NCI-H1048 (cell line): ENCODE measurements around the gene NCL.
"Not testable (repeated sequence)": the region's sequence is repeated elsewhere in the genome, so short reads cannot be mapped to it uniquely, and the experiment has no call there.

Source experiments
- DNase-seq: peaks from one replicate; lab custom pipeline; 2025; lab: John Stamatoyannopoulos, UW

The NCL gene

DNA sequence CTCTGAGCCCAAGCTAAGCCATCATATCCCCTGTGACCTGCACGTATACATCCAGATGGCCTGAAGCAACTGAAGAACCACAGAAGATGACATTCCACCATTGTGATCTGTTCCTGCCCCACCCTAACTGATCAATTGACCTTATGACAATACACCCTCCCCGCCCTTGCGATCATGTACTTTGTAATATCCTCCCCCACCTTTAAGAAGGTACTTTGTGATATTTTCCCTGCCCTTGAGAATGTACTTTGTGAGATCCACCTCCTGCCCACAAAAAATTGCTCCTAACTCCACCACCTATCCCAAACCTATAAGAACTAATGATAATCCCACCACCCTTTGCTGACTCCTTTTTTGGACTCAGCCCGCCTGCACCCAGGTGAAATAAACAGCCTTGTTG is 33.8 kb downstream of the NCL start:
- DNase-seq, result not testable (repeated sequence)

DNA sequence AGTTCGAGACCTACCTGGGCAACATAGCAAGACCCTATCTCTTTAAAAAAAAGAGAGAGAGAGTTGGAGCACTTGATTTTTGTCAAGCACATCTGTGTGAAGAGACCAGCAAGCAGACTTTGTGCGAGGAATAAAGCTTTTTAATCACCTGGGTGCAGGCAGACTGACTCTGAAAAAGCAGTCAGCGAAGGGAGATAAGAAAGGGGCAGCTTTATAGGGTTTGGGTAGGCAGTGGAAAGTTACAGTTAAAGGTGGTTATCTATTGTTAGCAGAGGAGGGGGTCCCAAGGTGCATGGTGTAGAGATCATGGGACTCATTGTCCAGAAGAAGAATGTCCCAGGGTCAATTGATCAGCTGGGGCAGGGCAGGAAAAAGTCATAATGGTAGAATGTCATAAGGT is 34.4 kb downstream of the NCL start:
- DNase-seq, result no peak

DNA sequence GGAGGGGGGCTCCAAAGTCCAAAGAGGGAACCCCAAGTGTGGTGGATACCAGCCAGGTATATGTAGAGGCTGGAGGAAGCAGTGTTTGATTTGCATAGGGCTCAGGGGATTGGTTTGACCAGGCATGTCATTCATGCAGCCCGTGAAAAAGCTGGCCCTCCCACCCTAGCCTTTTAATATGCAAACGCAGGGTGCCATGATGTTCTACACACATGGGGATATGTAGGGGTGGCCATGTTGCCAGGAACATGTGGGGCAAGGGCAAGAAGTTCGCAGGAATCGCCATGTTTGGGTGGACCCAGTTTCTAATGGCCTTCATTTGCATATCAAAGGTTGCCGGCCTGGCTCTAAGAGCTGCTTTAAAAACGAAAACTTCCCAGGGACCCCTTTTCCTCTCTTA is 35.1 kb downstream of the NCL start:
- no peak for DNase-seq

DNA sequence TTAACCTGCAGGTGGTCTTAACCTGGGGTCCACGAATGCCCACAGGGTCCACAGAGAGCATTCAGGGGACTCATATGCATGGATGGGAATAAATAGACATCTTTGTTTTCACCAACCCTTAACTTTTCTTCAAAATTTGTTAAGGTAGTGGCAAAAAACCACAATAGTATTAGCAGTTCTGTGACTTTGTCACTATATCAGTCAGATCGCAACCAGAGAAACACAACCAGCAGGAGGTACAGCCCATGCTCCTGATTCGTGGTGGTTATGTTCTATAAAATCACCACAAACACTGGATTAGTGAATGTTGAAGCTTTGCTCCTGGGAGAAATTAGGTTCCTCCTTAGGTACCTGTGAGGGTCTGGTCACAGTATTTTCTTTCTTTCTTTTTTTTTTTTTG is 37.2 kb downstream of the NCL start:
- no peak for DNase-seq

DNA sequence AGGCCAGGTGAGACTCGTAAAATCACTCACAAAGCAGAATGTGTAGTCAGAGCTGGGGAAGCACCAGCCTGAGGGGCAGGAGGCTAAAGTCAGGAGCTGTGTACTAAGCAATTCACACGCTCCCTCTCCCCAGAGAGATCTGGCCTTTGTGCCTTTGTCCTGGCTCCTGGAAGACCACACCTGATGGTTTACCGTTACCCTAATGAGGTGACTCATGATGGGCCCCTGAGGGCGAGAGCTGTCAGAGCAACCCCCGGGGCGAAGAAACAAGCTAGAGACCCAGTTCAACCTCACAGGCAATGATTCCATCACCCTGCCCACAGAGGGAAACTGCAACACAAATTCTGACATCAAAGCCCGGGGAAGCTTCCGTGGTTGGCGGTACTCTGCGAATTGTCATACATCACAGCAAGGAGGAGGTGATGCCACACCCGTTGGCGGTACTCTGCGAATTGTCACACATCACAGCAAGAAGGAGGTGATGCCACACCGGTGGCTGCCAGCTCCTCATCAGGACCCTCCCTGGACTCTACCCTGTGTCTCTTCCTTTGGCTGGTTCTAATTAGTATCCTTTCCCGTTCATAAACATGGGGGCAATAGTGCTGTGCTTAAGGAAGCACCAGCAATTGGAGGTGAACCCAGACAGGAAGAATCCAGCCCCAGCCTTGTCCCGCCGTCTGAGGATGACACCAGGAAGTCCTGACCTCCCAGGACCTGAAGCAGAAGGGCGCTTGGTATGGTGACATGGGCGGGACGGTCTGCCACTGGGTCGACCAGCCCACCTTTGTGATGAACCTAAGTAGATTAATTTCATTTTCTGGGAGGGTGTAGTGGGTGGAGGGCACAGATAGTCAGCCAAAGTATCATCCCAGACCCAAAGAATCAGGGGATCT is 38.2 kb downstream of the NCL start:
- DNase-seq, result no peak

DNA sequence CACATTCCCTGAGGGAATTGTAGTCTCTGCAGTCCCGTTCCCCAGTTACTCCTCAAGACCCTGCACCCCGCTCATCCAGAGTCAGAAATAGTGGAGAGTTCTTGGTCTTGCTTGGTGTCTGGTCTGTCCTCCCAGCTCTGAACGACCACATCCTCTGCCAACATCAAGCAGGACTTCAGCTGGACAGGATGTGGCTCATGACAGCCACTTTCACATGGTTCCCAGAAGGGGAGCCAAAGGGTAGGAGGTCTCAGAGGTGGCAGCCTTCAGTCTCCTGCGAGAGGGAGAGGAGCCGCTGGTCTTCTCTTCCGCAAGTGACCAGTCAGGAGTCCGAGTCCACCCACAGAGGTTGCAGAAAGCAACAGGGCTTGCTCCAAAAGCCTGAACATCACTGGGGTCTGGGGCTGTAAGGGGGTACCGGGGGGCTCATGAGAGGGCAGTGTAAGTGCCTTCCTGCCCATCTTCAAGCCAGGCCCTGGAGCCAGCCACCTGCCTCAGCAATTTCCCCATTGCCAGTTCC is 38.9 kb downstream of the NCL start:
- DNase-seq, result no peak

DNA sequence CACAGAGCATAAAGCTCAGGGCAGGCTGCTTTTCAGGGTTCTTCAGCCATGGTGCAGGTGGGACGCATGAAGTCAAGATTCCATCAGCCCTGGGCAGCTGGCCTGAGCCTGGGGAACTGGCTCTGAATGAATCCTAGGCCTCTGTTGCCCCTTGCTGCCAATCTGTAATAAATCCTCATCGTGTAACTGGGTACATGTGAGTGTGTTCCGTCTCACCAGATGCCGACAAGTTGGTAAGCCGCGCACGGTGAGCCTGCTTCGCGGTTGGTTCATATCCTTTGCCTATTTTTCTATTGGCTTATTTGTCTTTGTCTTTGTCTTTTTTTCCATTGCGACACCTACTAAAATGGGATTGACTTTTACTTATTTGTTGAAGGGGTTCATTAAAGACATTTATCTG is 41.1 kb downstream of the NCL start:
- DNase-seq, result no peak

DNA sequence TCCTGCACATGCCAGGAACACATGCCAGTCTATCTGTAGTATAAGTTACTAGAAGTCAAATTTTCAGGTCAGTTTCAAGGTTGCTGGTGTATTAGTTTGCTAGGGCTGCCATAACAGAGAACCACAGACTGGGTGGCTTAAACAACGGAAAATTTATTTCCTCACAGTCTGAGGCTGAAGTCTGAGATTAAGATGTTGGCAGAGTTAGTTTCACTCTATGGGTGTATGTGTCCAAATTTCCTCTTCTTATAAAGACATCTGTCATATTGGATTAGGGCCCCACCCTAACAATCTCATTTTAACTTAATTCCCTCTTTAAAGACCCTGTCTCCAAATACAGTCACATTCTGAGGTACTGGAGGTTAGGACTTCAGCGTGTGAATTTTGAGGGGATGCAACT is 42.2 kb downstream of the NCL start:
- no peak for DNase-seq

DNA sequence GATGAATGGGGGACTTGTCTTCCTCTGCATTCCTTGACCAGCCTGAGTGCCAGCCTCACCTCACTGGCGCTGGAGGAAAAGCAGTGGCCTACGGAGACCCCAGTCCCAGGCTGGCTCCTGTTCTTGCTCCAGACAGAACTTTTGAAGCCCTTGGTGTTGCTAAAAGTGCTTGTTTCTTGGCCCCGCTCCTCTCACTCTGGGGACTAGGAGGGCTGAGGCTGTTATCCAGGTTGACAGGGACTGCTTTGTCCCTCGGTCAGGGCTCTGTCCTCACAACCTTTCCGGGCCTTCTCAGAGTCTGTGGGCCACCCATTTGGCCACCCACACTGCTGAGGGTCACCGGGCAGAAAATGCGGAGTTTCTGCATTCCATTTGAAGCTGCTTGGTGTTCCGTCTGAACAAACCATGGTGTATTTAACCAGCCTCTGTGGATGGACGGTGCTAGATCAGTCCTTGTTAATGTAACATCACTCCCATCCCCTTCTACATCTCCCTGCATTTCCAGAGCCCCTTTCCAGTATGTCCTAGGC is 43.2 kb downstream of the NCL start:
- no peak for DNase-seq

DNA sequence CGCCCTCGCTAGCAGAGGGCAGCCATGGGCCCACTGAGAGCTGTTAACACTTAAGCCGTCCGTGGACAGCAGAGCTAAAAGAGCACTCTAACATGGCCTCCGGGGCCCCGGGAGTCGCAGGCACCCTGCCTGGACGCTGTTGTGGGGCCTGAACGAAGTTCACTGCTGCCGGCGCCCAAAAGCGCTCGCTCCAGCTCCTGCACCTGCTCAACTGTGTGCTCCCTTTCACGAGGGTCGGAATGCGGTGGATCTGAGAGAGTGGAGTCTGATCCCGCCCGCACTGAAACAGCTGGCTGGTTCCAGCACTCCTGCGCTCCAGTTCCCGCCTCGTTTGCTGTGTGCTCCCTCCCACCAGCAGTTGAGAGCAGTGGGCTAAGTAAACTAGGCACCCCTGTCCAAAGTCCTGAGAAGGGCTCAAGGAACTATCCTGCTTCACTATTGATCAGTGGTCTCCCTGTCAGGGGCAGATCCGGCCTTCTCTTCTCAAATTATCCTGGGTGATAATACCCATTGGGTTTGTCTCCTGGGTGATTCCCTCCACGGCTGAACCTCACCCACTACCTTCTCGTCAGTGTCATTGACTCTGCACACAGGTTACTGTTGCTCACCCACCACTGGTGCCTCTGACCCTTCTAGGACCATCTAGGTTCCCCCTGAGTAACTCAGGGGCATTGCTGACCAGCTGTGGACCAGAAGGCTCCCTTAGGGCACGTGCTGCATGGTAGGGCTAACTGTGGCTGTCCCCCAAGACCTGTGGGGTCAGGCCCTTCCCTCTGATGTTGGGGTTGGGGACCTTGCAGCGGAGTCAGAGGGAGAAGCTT is 45.3 kb downstream of the NCL start:
- no peak for DNase-seq

DNA sequence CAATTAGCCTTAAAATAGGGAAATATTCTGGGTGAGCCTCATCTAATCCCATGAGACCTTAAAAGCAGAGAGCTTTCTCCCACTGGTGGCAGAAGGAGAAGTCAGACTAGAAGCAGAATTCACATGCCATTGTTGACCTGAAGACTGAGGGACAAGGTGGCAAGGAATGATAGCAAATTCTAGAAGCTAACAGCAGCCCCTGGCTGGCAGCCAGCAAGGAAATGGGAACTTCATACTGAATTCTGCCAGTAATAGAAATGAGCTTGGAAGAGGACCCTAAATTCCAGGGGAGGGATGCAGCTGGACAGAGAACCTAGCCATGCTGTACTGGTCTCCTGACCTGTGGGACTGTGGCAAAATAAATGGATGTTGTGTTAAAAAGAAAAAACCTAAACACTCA is 49.3 kb downstream of the NCL start:
- DNase-seq, result no peak

DNA sequence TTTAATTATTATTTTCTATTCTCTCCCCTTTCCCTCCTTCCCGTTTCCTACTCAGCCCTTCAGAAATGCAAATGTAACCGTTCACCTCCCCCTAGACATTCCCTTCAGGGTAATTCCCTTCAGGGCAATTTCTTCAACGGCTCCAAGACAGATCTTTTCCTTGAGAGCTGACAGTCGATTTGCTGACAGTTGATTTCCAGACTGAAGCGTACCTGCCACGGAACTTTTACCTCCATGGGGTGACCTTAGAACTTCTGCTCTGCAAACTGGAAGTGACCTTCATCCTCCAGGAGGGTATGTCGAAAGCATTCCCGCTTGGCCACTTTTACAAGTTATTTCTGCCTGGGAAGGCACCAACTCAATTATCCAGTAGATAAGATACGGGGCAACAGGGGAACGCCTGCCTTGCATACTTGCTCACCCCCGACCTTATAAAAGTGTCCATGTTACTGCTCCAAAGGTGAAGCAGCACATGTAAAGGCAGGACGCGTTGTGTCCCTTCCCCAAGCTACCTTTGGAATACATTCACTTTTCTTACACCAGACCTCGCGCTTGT is 50.3 kb downstream of the NCL start:
- DNase-seq, result no peak

DNA sequence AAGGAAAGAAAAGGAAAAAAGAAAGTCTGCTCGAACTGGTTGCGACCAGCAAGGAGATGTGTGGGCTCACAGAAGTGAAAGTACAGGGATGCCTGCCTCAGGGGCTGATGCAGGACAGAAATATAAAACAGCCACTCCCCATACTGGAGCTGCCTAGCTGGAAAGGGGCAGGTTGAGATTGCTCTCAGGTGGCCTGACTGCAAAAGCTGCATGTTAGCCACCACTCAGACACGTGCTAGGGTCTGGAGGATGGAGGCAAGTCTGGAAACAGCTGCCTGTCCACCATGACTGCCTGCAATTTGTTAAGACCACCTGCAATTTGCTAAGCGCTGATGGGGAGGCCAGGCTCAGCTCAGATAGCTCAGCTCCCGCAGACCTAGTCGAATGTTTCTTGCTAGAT is 50.8 kb downstream of the NCL start:
- DNase-seq, result no peak

DNA sequence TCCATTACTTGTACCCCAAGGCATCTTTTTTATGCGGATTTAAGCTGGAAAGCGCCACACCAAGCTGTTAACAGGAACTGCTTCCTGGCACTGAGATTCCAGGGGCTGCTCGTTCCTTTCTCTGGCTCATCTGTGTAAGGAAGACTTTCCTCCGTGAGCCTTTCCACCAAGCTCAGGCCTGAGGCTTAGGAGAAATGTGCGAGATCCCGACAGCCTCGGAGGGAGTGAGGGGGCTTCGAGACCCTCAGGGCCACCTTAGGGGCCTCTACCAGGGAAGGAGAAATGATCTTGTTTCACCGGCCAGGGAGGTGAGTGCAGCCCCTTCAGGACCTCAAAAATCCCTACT is 51.7 kb downstream of the NCL start:
- DNase-seq, result no peak

DNA sequence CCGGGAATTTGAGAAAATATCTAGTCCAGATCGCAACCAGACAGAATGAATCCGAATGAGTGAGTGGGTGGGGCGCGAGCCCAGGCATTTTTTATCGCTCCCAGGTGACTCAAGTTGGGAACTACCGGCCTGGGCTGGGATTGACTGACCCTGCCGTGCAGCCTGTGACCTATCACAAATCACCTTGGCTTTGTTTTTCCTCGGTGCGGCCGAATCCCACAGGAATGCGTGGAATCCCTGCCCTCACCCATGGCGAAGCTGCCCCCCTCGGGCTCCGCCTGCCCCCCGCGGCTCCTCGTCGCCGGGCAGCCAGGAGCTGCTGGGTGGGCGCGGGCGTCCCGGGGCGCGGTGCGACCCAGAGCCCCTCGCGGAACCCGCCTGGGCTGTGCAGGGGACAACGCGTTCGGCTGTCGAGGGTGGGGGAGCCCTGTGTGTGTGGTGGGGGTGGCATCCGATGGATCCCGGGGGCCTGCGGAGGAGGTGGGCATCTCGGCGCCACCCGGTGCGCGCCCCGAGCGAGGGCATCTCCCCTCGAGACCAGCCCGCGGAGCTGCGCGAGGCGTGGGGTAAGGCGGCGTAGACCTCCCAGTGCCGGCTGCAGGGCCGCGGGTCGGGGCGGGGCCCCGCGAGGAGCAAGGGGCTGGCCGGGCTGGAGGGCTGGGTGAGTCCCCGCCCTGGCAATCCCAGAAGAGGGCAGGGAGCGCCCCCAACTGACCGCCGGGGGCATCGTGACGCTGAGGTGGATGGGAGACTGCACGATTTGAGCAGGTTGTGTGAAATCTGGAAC is 52.3 kb downstream of the NCL start:
- peak; percentile 38 for DNase-seq

DNA sequence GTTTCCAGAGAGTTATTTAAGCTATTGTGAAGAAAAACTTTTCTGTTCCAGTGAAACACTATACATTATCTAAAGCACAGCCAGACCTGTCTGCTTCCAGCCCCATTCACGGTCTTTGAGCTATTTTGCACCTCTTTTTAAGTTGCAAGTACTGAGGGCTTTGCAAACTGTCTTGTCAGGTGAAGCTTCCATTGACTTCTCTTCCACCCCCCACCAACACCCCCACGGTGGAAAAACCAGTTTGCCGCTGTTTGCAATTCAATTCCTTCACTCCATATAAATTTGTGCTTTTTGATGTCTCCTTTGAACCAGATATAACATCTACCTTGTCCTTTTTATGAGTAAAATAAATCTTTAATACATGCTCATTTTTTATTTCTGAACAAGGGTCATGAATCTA is 53.0 kb downstream of the NCL start:
- no peak for DNase-seq

DNA sequence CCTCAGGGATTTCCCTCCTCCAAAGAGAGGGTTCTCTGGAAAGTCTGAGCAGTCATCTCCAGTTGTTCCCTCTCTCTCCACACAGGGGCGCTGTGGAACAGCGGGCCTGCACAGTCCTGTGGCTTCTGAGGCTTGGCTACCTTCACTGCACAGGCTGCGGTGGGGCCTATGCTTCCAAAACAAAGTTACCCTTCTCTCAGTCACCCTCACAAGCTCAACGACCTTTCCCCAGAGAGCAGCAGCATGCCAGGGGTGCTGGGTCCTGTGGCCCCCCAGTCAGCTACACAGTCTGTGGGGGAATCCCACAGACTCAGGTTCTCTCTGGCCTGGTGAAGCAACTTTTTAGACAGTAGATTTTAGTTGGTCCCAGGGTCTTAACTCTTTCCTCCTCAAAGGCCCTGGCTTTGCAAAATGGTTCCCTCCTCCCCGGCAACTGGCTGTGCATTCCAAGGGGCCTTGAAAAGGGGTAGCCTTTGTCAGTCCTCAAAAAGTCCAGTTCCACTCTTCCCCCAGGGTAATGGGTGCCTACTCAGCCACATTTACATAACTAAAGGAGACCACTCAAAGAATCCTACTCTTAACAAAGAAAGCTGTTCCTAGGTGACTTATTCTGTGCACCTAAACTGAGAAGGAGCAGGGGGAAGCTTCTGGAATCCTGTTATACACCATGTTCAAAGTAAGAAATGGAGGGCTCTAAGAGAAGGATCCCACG is 53.8 kb downstream of the NCL start:
- DNase-seq, result no peak

DNA sequence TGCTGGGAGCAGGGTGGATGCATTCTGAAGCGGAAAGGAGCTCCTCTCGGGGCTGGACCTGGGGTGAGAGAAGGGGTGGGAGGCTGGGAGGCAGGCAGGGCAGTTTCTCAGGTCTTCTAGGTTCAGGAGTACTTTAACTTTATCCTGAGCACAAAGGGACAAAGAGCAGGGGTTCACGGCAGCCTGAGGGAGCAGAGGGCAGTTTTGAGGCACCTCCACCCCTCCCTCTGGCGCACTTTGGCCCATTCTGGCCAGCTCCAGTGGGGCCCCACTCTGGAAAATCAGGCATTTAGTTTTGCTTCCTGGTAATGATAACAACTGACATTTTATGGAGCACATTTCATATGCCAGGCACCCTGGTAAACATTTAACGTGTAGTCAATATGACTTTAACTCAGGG is 54.5 kb downstream of the NCL start:
- DNase-seq, result no peak

DNA sequence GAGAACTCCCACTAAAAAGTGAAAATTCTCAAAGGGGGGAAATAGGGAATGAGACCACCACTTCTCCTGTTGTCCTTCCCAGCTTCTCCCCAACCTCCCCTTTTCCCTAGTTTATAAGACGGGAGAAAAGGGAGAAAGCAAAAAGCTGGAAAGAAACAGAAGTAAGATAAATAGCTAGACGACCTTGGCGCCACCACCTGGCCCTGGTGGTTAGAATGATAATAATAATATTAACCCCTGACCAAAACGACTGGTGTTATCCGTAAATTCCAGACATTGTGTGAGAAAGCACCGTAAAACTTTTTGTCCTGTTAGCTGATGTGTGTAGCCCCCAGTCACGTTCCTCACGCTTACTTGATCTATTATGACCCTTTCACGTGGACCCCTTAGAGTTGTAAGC is 56.0 kb downstream of the NCL start:
- not testable (repeated sequence) for DNase-seq

DNA sequence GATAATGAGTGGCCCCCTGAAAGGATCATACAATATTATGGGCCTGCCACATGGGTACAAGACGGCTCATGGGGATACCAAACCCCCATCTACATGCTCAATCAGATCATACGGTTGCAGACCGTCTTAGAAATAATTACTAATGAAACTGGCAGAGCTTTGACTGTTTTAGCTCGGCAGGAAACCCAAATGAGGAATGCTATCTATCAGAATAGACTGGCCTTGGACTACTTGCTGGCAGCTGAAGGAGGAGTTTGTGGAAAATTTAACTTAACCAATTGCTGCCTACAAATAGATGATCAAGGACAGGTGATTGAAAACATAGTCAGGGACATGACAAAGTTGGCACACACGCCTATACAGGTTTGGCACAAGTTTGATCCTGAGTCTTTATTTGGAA is 56.6 kb downstream of the NCL start:
- not testable (repeated sequence) for DNase-seq
